SHP77 treated with DMSO at 0.1 percent for 48 hours (cell line): ENCODE results near the gene ZDHHC7.
"Not testable (repeated sequence)": the region's sequence is repeated elsewhere in the genome, so short reads cannot be mapped to it uniquely, and the experiment has no call there.

Experiments
- DNase-seq: peaks from one replicate; lab custom pipeline; 2025; lab: John Stamatoyannopoulos, UW

ZDHHC7 gene

GRCh38 chr16:84938616-84939015, 72.7 kb downstream of the ZDHHC7 start:
- DNase-seq: not testable (repeated sequence)

DNA sequence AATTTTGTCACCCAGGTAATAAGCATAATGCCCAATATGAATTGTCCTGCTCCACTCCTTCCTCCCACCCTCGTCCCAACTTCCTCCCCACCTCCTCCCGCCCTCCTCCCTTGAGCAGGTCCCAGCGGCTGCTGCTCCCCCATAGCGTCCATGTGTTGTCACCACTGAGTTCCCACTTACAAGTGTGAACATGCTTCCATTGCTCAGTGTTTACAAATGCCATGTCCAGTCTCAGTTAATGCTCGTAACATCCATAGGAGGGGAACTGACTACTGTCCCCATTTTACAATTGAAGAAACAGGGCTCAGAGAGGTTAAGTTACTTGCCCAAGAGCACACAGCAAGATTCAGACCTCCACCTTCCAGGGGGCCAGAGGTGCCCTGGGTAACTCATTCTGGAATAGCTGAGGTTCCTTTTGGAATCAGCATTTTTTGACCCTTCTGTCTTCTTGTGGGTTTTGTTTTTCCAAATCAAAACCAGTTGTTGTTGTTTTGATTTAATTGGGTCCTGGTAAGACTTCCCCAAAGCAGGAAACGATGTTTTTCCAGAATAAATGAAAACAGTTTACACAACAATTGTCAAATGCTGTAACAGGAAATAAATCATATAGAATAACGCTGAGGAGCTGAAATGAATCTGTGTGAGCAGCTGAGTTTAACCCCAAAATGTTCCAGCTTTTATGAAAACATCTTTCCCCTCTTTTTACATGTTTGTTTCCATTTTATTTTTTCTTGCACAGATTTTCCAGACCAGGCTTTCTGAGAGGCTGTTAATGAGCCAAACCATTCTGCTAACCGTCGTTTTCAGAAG, 73.9 kb downstream of the ZDHHC7 start:
- DNase-seq: no peak

- no peak for DNase-seq
Measured at GRCh38 chr16:84933774-84934631, 77.3 kb downstream of the ZDHHC7 start.

GRCh38 chr16:84932681-84933080, 78.7 kb downstream of the ZDHHC7 start:
- peak; percentile 69 for DNase-seq

DNA sequence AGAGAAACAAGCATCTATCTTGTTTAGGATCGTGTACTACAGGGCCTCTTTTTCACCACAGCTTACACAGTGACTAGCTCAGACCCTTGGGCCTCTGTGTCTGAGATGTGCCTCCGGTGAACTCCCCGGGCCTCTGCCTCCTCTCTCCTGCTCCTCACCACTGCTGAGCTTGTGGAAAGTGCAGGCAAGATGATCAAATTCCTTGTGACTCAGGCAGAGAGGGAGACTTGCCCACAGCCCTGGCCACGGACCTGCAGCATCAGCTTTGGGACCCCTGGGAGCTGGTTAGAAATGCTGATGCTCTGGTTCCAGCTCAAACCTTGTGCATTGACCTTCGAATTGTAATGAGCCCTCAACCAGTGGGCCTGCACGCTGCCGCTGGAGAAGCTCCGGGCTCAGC, 79.8 kb downstream of the ZDHHC7 start:
- DNase-seq: no peak

DNA sequence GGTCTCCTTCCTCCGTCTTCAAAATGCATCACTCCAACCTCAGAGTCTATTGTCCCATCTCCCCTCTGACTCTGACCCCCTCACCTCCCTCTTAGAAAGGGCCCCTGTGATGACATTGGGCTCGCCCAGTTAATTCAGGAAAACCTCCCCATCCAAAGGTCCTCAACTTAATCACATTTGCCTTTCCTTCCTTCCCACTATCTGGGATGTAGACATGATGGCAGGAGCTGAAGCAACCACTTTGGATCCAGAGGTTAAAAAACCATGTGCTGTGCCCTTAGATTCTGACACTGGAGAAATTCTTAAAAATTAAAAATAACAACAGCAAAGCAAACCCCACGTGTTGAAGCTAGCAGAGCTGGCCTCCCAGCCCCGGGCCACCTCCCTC, 80.2 kb downstream of the ZDHHC7 start:
- DNase-seq: no peak

- no peak for DNase-seq
Measured at GRCh38 chr16:84930298-84931106, 80.8 kb downstream of the ZDHHC7 start.

DNA sequence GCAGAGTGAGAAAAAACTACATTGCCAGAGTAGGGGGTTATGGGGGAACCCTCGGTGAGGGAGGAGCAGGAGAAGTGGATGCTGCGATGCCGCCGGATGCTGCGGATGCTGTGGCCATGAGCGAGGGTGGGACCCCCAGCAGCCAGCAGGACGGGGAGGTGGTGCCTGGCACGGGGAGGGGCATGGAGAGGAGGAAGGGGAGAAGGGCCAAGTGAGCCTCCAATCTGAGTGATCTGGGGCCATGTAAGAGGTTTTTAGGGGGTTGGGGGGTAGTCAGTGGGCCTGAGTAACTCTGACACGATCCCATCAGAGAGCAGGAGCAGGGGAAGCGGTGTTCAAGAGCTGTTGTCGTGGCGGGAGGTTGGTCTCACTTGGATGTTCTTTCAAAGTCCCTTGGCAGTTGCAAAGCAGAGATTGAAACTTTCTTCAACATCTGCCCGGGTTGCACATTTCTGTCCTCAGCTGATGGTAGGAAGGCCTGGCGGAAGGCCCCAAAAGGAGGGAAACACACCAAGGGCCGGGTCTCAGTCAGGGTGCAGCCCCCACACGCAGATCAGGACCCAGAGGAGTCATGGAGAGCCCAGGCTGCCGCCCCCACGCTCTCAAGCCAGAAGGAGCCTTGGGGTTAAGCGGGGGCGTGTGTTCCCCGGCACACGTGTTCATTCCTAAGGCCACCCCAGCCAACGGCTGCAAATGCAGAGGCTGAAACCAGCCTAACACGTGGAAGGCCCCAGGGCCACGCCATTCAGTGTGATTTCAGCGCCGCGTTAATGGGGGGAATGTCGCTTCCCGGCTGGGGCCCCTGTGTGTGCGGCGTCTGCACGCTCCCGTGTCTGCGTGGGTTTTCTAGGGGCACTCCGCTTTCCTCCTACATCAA, 81.7 kb downstream of the ZDHHC7 start:
- DNase-seq: no peak

DNA sequence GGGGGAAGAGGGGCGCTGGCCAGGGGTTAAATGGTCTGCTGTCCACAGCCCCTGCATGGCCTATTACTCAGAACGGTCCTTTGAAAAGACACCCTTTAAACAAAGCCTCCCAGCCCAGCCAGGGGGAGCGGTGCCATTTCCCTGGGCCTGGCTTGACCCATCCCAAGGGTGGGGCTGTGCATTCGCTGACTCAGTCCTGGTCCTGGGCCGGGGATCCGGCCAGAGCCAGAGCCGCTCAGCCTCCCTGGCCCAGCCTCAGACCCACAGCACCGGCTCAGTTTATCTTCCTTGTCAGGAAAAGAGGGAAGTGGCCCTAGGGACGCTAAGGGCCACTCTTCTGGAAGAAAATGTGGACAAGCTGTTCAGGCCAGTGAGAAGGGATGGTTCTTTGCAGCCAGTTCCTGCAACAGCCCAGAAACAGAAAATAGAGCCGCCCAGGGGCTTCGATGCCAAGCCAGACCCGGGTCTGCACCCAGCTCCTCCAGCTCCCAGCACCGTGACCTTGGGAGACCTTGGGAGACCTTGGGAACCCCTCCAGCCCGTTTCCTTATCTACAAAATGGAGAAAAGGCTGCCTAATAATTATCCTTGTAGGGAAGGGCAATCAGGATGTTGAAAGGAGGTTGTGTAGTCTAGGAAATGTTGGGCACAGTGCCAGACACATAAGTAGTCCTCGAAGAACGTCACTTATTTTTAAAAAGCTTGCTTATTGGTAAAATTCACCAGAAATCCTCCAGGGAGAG, 82.5 kb downstream of the ZDHHC7 start:
- DNase-seq: no peak

DNA sequence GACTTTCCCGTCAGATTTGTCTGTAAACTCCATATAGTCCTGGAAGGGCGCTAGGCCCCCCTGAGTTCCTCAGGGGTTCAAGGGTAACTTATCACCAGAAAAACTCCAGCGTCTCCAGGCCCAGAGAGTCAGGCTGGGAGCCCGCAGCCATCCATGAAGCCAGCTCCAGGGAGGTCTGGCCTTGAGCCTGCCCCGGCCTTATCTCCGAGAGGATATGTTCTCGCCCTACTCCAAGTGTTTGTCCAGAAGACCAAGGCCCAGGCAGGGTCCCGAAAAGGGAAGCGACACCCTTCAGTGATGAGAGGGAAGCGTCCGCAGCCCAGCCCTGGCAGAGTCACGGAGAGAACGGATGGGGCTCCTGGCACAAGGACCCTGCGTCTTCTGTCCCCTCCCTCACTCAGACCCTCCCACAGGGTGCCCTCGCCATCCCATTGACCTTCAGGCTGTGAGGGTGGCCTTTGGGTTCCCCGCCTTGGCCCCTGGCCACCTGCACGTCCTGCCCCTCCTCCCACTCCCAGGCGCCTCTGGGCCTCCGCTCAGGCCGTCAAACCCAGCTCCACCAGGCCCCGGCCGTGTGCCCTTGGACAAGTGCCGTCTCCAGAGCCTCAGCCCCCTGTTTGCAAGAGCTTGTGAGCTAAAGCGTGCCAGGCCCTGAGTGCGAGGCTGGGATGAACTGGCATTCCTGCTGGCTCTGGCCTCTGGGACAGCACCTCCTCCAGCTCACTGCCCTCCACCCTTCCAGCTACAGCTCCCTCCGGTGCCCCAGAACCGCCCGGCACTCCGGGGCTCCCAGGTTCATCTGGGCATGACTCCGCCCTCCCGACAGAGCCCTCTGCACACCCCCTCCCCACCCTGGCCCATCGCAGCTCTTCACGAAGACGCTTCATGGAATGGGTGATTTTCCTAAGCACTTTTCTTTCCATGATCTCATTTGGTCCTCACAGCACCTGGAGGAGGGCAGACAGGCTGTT, 83.4 kb downstream of the ZDHHC7 start:
- DNase-seq: no peak

GRCh38 chr16:84926462-84926861, 84.9 kb downstream of the ZDHHC7 start:
- DNase-seq: no peak

- no peak for DNase-seq
Measured at GRCh38 chr16:84925773-84926372, 85.5 kb downstream of the ZDHHC7 start.

- no peak for DNase-seq
Measured at GRCh38 chr16:84925092-84925772, 86.1 kb downstream of the ZDHHC7 start.

- DNase-seq: no peak
Measured at GRCh38 chr16:84924331-84925091, 86.8 kb downstream of the ZDHHC7 start.
